ENCODE data around the gene ADARB2.
A peak's percentile ranks its signal among the peaks of the same experiment; 100 is the strongest.
"Not testable (repeated sequence)": the region's sequence is repeated elsewhere in the genome, so short reads cannot be mapped to it uniquely, and the experiment has no call there.

Gene ADARB2

DNA sequence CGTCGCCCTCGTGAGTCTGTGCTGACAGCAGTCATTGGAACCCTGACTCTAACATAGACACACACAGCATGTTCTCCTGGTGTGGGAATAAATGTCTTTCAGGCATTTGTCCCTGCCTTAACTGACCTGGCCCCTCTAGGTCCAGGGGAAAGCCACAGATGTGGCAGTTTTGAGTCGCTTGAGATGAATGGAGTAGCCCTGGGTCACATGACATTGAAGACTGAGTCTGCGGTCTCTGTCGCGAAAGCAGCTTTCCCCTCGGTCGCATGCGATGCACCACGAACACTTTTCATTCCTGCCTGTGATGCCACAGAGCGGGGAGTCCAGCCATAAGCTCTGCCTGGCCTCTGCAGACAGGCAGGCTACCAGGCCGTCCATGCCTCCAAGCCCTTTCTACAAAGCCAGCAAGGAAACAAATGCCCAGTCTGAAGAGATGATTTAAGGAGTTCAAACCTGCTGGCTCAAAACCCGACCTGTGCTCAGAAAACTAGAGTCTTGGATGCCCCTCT is 508.8 kb downstream of the ADARB2 start:
- DNase-seq (ENCODE audit: insufficient read length, low spot score) (no peak), FAIRE-seq (no peak)

DNA sequence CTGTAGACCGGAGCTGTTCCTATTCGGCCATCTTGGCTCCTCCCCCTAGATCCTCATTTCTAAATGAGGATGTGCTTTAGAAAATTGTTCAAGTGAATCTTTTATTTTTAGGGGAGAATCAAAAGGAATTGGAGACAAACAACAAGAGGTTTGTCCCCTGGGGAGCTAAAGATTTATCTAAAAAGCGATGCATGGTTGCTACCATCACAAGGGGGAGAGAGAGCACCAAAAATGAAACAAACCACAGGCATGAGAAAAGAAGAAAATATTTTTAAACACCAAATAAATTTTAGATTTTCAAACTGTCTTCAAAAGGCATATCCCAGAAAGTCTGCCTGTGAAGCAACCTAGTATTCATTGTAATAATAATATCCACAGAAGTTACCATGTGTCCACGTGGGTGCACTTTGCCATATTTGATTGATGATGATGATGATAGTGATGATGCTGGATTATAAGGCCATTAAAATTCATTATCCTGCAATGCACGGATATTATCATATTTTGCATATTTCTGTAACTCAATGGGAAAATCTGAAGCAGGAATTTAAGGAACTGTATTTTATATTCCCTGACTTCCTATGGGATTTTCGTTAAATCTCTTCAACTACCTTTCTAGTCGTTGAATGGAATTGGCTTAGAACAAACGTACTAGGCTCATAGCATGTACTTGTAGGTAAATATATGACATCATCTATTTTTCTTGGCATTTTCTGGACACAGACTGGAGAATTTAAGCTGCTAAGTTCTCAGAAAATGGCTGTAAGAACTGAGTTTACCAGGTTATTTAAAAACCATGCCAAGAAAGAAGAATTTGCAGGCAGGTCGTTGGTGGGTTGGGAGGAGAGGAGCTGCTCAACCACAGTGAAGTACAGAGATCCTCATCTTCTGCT is 509.6 kb downstream of the ADARB2 start:
- FAIRE-seq (no peak), DNase-seq (ENCODE audit: insufficient read length, low spot score) (no peak)

DNA sequence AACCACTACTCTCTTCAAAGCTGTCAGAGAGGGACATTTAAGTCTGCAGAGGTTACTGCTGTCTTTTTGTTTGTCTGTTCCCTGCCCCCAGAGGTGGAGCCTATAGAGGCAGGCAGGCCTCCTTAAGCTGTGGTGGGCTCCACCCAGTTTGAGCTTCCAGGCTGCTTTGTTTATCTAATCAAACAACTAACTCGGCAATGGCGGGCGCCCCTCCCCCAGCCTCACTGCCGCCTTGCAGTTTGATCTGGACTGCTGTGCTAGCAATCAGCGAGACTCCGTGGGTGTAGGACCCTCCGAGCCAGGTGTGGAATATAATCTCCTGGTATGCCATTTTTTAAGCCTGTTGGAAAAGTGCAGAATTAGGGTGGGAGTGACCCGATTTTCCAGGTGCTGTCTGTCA is 510.4 kb downstream of the ADARB2 start:
- DNase-seq (ENCODE audit: insufficient read length, low spot score); FAIRE-seq: not testable (repeated sequence)

DNA sequence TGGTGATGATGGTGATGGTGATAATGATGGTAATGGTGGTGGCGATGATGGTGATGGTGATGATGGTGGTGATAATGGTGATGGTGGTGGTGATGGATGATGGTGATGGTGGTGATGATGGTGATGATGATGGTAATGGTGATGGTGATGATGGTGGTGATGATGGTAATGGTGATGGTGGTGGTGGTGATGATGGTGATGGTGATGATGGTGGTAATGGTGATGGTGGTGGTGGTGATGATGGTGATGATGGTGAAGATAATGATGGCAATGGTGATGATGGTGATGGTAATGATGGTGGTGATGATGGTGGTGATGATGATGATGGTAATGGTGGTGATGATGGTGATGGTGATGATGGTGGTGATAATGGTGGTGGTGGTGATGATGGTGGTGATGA is 517.5 kb downstream of the ADARB2 start:
- FAIRE-seq = peak; percentile 100
- DNase-seq (ENCODE audit: insufficient read length, low spot score) = not testable (repeated sequence)

DNA sequence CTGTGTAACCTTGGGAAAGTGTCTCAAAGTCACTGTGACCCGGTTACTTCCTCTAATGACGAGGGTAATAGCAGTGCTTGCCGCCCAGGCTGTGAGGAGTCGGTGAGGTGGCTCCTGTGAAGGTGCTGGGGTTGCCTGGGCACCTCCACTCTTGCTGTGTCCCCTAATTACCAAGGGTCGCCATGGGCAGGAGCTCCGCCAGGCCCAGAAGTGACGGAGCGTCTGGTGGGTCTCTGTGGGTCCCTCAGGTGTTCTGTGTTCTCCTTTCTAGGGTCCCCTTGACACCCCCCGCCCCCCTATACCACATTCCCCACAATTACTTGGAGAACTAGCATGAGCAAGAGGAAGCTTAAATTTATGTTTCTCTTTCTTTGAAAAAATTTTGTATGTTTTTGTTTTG is 519.7 kb downstream of the ADARB2 start:
- no peak for FAIRE-seq

DNA sequence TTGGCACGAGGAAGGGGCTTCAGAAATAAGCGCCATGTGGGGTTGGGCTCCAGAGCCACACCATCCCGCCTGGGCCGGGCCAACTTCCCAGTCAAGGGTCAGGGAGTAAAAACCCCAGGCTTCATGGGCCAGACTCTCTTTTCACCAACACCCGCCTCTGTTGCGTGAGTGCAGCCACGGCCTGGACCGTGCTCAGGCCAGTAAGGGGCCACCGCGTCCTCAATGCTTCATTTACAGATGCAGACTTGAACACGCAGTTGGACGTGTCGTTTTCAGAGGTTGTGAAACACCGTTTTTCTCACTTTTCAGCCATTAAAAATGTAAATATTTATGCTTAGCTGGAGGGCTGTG is 520.1 kb downstream of the ADARB2 start:
- DNase-seq (ENCODE audit: insufficient read length, low spot score) (no peak), FAIRE-seq (no peak)

More for the DNA sequence above, 519.7 kb downstream of the ADARB2 start:
- DNase-seq (ENCODE audit: insufficient read length, low spot score) = no peak

DNA sequence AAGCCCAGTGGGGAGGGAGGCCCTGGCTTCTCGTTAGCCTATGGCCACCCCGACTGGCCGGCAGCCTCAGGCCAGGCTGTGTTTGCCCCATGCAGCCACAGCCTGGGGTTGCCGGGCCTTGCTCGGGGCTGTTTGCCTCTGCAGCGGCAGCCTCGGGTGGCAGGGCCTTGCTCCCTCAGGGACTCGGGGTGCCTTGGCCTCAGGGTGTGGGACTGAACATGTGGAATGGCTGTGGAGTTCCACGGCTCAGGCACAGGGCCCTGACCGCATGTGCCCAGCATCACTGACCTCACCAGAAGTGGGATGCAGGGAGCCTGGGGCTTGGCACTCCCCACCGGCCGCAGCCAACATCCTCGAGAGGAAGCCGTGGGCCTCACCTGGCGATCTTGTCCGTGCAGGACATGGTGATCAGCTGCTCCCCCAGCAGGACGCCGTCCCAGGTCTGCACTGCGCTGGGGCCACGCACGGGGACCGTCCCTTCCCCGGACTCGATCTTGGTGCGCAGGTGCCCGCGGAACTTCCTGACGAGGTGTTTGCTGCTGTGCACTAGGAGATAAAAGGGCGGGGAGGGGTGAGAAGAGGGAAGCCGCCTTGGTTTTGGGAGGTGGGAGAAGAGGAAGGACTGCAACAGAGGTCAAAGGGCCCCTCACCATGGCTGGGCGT is 520.6 kb downstream of the ADARB2 start:
- no peak for FAIRE-seq
- no peak for DNase-seq (ENCODE audit: insufficient read length, low spot score)

DNA sequence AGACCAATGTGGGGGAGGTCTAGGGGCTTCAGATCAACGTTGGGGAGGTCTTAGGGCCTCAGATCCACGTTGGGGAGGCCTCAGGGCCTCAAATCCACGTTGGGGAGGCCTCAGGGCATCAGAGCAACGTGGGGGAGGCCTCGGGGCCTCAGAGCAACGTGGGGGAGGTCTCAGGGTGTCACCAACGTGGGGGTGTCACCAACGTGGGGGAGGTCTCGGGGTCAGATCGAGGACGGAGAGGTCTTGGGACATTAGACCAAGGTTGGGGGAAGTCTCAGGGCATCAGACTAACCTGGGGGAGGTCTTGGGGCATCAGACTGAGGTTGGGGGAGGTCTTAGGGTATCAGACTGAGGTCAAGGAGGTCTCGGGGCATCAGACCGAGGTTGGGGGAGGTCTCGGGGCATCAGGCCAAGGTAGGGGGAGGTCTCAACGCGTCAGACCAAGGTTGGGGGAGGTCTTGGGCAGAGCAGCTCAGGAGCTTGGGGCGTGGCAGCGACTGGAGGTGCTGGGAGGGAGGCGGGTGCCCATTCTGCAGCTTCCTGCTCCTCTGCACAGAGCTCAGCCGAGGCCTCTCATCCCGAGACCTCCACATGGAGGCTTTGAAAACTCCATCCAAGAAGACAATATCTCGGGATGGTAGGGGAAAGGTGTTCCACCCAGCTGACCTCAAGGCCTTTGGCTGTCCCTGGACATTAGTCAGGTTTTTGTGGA is 521.3 kb downstream of the ADARB2 start:
- DNase-seq (ENCODE audit: insufficient read length, low spot score) = no peak
- FAIRE-seq = no peak

DNA sequence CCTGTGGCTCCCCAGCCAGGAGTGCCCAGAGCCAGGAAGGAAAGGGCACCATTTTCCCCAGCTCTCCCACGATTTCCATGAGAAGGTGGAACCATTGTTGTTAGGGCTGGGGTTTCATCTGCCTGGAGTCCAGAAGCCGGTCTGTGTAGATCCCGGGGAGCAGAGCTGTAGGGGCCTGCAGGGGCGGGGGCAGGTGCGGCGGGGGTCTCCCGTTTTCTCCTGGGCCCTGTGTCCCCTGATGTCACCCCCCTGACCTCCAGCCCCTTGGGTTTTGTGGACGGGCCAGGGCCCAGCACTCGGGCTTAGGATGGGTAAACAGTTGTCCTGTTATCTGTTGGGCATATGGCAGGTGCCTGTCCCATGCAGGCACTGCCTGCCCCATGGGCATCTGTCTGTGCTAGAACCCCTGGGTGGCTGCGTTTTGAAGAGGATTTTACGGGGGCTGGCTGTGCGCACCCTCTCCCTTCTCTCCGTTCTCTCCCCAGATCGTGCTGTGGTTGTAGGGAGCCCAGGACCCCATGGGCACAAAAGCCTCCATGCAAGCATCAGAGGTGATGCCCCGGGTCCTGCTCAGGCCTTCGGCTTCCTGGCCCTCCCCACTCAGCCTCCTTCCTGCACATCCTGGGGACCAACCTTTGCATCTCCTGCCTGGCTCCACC is 522.3 kb downstream of the ADARB2 start:
- DNase-seq (ENCODE audit: insufficient read length, low spot score) (no peak), FAIRE-seq (no peak)

DNA sequence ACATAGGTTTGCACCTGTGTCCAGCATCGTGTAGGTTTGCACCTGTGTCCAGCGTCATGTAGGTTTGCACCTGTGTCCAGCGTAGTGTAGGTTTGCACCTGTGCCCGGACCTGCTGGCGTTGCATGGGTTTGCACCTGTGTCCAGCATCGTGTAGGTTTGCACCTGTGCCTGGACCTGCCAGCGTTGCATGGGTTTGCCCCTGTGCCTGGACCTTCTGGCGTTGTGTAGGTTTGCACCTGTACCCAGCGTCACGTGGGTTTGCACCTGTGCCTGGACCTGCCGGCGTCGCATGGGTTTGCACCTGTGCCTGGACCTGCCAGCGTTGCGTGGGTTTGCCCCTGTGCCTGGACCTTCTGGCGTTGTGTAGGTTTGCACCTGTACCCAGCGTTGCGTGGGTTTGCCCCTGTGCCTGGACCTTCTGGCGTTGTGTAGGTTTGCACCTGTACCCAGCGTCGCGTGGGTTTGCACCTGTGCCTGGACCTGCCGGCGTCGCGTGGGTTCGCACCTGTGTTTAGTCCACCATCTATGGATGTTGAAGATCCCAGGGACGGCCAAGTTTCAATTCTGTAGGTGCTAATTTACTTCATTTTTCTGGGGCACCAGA is 523.2 kb downstream of the ADARB2 start:
- FAIRE-seq = no peak
- DNase-seq (ENCODE audit: insufficient read length, low spot score) = no peak

DNA sequence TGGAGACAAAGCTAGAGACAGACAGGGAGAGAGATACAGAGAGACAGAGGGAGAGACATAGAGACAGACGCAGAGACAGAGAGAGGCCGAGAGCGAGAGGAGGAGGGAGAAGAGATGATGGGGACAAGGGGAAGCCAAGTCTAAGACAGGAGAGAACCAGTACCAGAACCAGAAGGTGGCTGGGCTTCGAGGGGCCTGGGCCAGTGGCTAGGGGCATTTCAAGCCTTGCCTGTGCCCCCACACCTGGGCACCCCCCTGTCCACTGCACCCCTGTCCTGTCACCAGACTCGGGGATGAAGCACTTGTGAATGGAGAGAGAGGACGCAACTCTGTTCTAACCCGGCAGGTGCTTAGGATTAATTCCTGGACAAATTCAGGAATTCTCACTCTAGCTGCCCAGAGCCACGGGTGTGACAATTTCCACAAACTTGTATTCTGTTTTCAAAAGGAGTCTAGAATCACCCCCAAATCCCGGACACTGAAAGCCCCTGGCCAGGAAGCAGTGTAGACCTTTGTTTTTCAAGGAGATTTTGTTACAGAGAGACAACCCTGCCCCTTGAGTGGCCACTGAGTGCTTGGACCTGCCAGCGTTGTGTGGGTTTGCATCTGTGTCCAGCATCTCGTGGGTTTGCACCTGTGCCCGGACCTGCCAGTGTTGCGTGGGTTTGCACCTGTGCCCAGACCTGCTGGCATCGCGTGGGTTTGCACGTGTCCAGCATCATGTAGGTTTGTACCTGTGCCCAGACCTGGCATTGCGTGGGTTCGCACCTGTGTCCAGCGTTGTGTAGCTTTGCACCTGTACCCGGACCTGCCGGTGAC is 523.9 kb downstream of the ADARB2 start:
- no peak for DNase-seq (ENCODE audit: insufficient read length, low spot score)
- FAIRE-seq = no peak

DNA sequence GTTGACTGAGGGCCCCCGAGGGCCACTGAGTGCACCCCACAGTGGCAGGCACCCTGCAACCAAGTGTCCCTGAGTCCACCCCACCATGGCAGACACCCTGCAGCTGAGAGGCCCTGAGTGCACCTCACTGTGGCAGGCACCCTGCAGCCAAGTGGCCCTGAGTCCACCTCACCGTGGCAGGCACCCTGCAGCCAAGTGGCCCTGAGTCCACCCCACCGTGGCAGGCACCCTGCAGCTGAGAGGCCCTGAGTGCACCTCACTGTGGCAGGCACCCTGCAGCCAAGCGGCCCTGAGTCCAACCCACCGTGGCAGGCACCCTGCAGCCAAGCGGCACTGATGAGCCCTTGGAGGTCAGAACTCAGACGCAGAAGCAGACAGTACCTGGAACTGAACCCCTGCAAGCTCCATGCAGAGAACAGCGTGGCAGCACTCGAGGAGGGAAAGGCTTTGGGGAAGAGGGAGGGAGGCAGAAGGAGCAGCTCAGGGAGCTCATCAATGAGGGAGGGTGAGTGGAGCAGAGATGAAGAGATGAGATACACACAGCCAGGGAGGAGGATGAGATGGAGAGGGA is 524.7 kb downstream of the ADARB2 start:
- FAIRE-seq (no peak), DNase-seq (ENCODE audit: insufficient read length, low spot score) (no peak)

DNA sequence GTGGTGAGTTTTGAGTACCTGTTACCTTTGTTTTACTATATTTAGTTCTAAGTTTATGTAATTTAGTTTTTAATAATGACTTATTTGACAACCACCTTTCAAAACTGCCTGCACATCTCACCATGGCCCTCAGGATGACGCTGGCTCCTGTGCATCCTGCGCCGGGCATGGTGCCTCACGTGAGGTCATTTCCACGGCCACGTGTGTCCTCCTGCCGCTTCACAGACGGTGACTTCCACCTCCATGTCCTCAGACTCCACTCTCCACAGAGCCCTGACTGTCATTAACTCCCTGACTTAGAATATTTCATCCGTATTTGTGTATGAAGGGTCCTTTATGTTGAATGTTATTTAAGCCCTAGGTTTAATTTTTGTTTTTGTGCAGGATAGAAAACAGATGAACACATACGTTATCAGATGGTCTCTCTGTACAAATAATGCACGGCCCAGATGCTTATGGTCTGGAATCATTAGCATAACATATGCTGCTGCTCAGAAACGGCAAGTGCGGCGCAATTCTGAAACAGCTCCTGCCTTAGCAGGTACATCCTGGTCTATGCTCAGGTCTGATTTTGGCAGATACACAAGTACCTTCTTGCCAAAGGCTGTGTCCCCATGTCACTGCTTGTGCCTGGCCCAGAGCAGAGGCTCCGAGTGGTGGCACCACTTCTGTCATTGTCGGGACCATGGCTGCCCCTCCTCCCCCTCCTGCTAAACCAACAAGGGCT is 525.3 kb downstream of the ADARB2 start:
- no peak for DNase-seq (ENCODE audit: insufficient read length, low spot score)
- no peak for FAIRE-seq

DNA sequence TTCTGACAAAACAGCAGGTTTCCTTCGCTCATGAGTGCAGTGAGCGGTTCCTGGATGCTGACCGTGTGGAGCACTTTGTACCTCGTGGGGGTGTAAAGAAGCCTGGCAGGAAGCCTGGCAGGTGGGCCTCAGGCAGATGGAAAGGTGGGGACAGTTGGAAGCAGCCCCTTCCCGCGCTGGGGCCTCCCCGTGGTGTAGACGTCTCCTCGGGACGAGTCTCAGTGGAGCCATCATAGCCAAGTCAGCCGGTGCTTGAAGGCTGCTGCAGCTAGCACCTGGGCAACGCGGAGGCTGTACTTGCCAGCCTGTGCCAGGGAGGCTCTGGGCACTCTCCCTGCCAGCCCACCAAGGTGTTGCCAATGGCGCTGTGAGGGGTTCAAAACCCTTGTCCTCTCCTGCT is 526.7 kb downstream of the ADARB2 start:
- no peak for DNase-seq (ENCODE audit: insufficient read length, low spot score)
- FAIRE-seq = no peak

DNA sequence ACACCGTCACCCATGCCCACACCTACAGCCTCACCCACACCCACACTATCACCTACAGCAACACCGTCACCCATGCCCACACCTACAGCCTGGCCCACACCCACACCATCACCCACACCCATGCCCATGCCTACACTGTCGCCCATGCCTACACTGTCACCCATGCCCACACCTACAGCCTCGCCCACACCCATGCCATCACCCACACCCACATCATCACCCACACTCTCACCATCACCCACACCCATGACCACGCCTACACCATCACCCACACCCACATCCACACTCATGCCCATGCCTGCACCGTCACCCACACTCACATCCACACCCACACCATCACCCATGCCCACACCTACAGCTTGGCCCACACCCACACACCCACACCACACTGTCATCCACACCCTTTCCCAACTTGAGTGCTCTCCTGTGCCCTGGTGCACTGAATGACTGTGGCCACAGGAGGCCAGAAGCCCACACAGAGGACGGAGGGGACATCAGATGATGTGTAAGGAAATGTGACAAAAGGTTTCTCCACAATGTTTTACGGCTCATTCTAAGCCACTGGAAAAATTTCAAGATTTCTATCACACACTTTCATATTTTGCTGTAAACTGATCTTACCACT is 527.9 kb downstream of the ADARB2 start:
- FAIRE-seq (no peak), DNase-seq (ENCODE audit: insufficient read length, low spot score) (no peak)

DNA sequence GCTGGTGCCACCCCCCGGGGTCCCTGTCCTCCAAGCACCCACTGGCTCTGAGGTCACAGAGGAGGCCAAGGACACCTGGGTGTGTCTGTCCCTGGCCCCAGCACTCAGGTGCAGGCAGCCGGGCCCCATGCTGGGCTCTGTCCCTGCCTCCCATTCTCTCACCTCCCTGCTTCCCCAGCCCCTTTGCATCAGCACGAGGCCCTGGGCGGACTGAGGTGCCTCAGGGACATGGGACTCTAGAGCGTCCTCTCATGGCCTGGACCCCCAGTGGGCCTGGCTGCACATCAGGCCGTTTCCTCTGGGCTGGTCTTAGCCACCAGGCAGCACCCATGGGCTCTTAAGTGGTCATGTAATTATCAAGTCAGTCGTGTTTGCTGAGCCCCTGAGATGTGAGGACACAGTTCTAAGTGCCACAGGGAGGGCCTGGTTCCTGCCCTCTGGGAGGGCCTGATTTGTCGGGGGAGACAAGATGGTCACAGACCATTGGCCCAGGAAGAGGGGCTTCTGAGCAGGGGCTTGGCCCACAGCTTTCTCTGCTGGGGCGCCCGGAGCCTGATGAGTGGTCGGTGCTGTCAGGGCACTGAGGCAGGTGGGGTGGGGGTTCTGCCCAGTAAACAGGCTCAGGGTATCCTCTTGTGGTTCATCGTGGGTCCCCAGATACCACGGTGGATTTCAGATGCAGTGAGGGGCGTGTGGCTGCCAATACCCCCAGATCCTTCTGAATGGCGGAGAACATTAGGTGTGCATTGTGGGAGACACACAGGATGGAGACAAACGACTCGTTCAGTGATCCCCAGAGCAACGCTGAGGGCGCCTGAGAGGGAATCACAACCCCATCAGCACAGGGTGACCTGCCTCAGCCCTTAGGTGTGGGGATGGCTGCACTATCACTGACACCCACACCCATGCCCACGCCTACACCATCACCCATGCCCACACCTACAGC is 528.7 kb downstream of the ADARB2 start:
- no peak for DNase-seq (ENCODE audit: insufficient read length, low spot score)
- FAIRE-seq = no peak

DNA sequence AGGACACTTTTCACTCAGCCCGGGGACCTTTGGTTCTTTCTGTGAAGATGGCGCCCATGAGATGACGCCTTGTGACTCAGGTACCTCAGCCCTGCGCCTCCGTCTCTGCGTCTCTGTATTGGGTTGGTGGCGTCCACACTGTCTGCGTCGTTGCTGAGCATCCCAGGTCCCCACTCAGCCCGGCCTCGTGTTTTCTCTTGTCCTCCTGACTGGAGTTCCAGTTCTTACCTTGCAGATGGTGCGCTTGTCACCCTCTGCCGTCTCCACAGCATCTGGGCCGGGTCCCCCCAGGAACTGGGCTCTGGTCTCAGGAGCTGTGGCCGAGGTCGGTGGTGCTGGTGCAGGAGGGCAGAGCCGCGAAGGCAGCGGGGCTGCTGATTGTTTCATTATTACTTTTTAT is 530.7 kb downstream of the ADARB2 start:
- FAIRE-seq = no peak
- DNase-seq (ENCODE audit: insufficient read length, low spot score) = no peak
